Ascending aorta (tissue), 2 donors: ENCODE results near the gene OSBPL8. TPM values are rescaled to one million over a fixed set of nuclear protein-coding genes. Genes with fewer than 3 reads are reported as not detected.

Experiments
- DNase-seq, 2 donors: peaks; one replicate each; pipeline ENCODE4 v3.0.0-alpha.2; 2019; ENCODE audit warnings: low spot score in 2 of 2
- H3K27ac ChIP-seq, 2 donors: fragments of 200-600 bp; sonication (generic); one replicate each; pipeline ENCODE4 v1.5.1; 2016 to 2017; ENCODE audit warnings: mild to moderate bottlenecking in 1 of 2
- H3K27me3 ChIP-seq: fragments of 200-600 bp; sonication (generic); one replicate; pipeline ENCODE4 v1.5.1; 2017
- H3K36me3 ChIP-seq, 2 donors: fragments of 200-600 bp; sonication (generic); one replicate each; pipeline ENCODE4 v1.5.1; 2016
- H3K4me1 ChIP-seq, 2 donors: fragments of 200-600 bp; sonication (generic); one replicate each; pipeline ENCODE4 v1.5.1; 2016 to 2017; ENCODE audit warnings: mild to moderate bottlenecking in 1 of 2
- H3K4me3 ChIP-seq, 2 donors: fragments of 200-600 bp; sonication (generic); one replicate each; pipeline ENCODE4 v1.5.1; 2016 to 2017; ENCODE audit warnings: mild to moderate bottlenecking in 1 of 2
- H3K9me3 ChIP-seq, 2 donors: fragments of 200-600 bp; sonication (generic); one replicate each; pipeline ENCODE4 v1.5.1; 2016
- CTCF ChIP-seq, 3 experiments: fragments of 200-600 bp in 2 of 3; fragments of 450-650 bp in 1 of 3; sonication (generic) in 2 of 3; IDR thresholded peaks; one replicate each; pipeline ENCODE4 v1.5.1; 2016 to 2019; ENCODE audit warnings: antibody characterized with exemption in 3 of 3, mild to moderate bottlenecking in 1 of 3, moderate library complexity in 1 of 3
- intact Hi-C: fragments of 100-400 bp; cut with DNase I; formaldehyde crosslinking; loops from one replicate; pipeline ENCODE4 v1.15.1; 2023
- total RNA-seq: library from RNA; depleted of rRNA; stranded (reverse); fragments of >200 nt; gene quantifications from one replicate; pipeline ENCODE4 v1.1.0, GENCODE V29; 2016

OSBPL8 gene
- total RNA-seq, 1 donor from 2014 or later: 18.6 TPM

- Histone ChIP-seq H3K4me1 (peaks cover 4 to 22% of the 10 kb centered on the region in 2 donors), H3K27me3 (no peaks in the 10 kb centered on the region), H3K4me3 (no peak overlapping the region), H3K36me3 (no peaks in the 10 kb centered on the region), H3K27ac (no peak overlapping the region), H3K9me3 (no peaks in the 10 kb centered on the region)
- intact Hi-C loops: no loop called here
- no peak for TF ChIP-seq CTCF (IDR thresholded peaks at IDR 0.05)
- DNase-seq: no peak
These were observed 11.2 kb downstream of the OSBPL8 start for GRCh38 chr12:76548222-76548837.

- no peak for TF ChIP-seq CTCF (IDR thresholded peaks at IDR 0.05)
- H3K4me3 ChIP-seq: no peak overlapping the region
- no peaks in the 10 kb centered on the region for H3K9me3 ChIP-seq
- peaks cover 4 to 18% of the 10 kb centered on the region in 2 donors for H3K4me1 ChIP-seq
- intact Hi-C loops: no loop called here
- H3K27ac ChIP-seq: no peak overlapping the region
- DNase-seq: no peak
- H3K36me3 ChIP-seq: no peaks in the 10 kb centered on the region
- no peaks in the 10 kb centered on the region for H3K27me3 ChIP-seq
These were observed 12.0 kb downstream of the OSBPL8 start for GRCh38 chr12:76547526-76547925.

DNA sequence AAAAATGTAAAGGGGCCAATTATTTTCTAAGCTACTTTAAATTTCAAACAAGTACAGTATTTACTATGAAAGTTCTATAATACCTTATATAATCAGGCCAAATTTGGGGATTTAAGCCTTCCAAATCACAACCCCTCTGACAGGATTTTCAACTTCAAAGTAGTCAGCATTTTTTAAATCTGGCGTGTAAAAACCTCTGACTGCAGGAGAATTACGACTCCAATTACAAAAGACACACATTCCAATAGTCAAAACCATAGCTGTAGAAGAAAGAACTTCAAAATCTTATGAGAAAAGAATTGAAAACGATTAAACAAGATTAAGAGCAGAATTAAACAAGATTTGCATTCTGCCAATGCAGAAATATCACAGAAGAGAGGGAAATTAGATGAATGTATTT lies 12.7 kb downstream of the OSBPL8 start:
- H3K9me3 ChIP-seq: no peaks in the 10 kb centered on the region
- H3K4me3 ChIP-seq: no peak overlapping the region
- H3K27ac ChIP-seq: no peak overlapping the region
- TF ChIP-seq CTCF (IDR thresholded peaks at IDR 0.05): no peak
- H3K36me3 ChIP-seq: no peaks in the 10 kb centered on the region
- H3K27me3 ChIP-seq: no peaks in the 10 kb centered on the region
- peaks cover 4 to 15% of the 10 kb centered on the region in 2 donors for H3K4me1 ChIP-seq
- DNase-seq: no peak
- intact Hi-C loops: no loop called here

DNA sequence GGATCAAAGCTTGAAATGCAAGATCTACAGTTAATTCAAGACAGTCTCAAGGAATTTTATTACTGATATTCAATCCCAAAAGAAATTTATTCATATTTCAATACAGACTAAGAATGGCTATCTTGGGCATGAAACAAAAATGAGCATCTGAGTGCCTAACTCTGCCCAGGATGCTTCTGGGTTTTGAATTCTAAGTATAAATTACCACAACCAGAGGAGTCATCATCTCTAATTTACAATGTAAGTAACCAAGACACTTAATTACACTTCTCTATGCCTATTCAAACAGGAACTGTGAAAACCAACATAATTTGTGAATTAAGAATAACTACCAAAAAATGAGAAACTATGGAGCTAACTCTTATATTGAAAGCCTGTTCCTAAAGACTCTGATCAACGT lies 14.1 kb downstream of the OSBPL8 start:
- no peaks in the 10 kb centered on the region for H3K27me3 ChIP-seq
- no peak for DNase-seq
- no peak for TF ChIP-seq CTCF (IDR thresholded peaks at IDR 0.05)
- no peaks in the 10 kb centered on the region for H3K36me3 ChIP-seq
- no peak overlapping the region for H3K27ac ChIP-seq
- H3K4me3 ChIP-seq: no peak overlapping the region
- H3K4me1 ChIP-seq: peaks cover 4 to 15% of the 10 kb centered on the region in 2 donors
- intact Hi-C loops: no loop called here
- no peaks in the 10 kb centered on the region for H3K9me3 ChIP-seq

DNA sequence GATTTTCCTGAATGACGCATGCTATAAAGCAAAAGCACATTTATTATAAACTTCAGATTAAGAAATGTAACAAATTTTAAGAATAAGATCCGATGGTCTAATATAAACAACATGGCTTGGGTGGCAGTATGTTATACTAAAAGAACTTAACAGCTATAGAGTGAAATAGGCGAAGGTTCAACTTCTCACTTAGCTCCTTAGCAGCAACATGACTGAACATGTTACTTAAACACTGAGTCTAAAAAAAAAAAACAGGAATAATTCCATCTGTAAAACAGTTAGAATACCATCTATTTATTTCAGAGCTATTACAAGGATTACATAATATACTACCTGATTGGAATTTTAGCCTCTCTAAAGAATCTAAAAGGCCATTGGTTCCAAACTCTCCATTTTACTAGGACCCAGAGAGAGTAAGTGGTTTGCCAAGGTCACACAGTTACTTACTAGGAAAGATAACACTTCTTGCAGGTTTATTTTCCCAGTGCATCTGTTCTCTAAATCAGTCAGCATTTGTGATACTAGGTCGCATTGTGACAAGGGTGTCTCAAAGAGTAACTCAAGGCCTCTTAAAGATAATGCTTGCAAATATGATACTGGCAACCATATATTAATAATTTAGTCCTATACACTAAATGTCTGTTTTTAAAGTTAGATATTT lies 14.8 kb downstream of the OSBPL8 start:
- H3K4me3 ChIP-seq: no peak overlapping the region
- intact Hi-C loops: no loop called here
- H3K4me1 ChIP-seq: peaks cover 4 to 15% of the 10 kb centered on the region in 2 donors
- H3K9me3 ChIP-seq: no peaks in the 10 kb centered on the region
- no peaks in the 10 kb centered on the region for H3K27me3 ChIP-seq
- no peak for TF ChIP-seq CTCF (IDR thresholded peaks at IDR 0.05)
- no peak for DNase-seq
- H3K36me3 ChIP-seq: no peaks in the 10 kb centered on the region
- no peak overlapping the region for H3K27ac ChIP-seq
